Neural cell (in vitro differentiated cells): ENCODE results near the gene AARSD1.

Experiments used
- EP300 ChIP-seq: fragments of 450-650 bp; conservative IDR thresholded peaks from 2 replicates; pipeline ENCODE4 v1.6.1; 2014; ENCODE audit warnings: antibody characterized with exemption, mild to moderate bottlenecking, moderate library complexity; ENCODE audit not compliant: poor library complexity, severe bottlenecking
- EZH2 ChIP-seq: fragments of 200-600, 300-800 bp; shearing (Covaris generic), sonication (generic); IDR thresholded peaks from 2 replicates; pipeline ENCODE4 v1.6.1; 2014; ENCODE audit warnings: antibody characterized with exemption, low read length, borderline replicate concordance, mild to moderate bottlenecking; ENCODE audit not compliant: insufficient read depth, poor library complexity, severe bottlenecking
- MXI1 ChIP-seq: fragments of 450-650 bp; conservative IDR thresholded peaks from 2 replicates; pipeline ENCODE4 v1.6.1; 2014; ENCODE audit warnings: antibody characterized with exemption, mild to moderate bottlenecking; ENCODE audit not compliant: poor library complexity, severe bottlenecking
- POLR2AphosphoS5 ChIP-seq: IDR thresholded peaks from 2 replicates; pipeline ENCODE4 v1.6.1; 2012
- RAD21 ChIP-seq: fragments of 450-650 bp; conservative IDR thresholded peaks from 2 replicates; pipeline ENCODE4 v1.6.1; 2014; ENCODE audit warnings: antibody characterized with exemption, mild to moderate bottlenecking, moderate library complexity
- TF ChIP-seq, protein P1 (sequence below): fragments of 450-650 bp; IDR thresholded peaks from 2 replicates; pipeline ENCODE4 v1.5.1; 2014; ENCODE audit warnings: antibody characterized with exemption, mild to moderate bottlenecking, moderate library complexity; ENCODE audit not compliant: poor library complexity, severe bottlenecking
- TF ChIP-seq, protein P2 (sequence below): IDR thresholded peaks from 2 replicates; pipeline ENCODE4 v1.6.1; 2012; ENCODE audit warnings: borderline replicate concordance

DNA sequence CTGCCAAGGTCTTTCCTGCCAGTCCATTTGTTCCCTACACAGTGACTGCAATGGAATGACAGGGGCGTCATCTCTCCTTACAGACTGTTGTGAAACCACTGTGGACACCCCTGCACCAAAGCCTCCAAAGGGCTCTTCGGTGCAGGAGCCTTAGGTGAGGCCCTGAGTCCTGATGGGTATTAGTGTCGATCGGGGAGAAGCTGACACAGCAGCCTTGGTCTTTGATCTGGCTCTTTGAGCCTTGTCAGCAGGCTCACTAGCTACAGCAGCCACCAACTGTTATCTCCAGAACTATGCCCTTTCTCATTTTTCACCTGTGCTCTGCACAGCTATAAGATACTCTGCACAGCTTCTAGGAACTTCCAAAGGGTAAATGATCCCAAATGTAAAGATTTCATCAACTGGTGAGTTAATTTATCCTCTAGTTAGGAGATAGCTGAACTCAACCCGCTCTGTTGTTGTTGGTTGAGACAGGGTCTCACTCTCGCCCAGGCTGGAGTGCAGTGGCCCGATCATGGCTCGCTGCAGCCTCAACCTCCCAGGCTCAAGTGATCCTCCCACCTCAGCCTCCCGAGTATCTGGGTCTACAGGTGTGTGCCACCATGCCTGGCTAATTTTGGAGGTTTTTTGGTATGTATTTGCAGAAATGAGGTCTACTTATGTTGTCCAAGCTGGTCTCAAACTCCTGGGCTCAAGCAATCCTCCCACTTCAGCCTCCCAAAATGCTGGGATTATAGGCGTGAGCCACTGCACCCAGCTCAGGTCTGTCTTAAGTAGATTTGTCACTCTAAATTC lies 44.0 kb downstream of the AARSD1 start:
- TF ChIP-seq, protein P1, sequence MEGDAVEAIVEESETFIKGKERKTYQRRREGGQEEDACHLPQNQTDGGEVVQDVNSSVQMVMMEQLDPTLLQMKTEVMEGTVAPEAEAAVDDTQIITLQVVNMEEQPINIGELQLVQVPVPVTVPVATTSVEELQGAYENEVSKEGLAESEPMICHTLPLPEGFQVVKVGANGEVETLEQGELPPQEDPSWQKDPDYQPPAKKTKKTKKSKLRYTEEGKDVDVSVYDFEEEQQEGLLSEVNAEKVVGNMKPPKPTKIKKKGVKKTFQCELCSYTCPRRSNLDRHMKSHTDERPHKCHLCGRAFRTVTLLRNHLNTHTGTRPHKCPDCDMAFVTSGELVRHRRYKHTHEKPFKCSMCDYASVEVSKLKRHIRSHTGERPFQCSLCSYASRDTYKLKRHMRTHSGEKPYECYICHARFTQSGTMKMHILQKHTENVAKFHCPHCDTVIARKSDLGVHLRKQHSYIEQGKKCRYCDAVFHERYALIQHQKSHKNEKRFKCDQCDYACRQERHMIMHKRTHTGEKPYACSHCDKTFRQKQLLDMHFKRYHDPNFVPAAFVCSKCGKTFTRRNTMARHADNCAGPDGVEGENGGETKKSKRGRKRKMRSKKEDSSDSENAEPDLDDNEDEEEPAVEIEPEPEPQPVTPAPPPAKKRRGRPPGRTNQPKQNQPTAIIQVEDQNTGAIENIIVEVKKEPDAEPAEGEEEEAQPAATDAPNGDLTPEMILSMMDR, result no peak
- TF ChIP-seq POLR2AphosphoS5 (no peak), EP300 (no peak), RAD21 (no peak), EZH2 (no peak), MXI1 (no peak)
- TF ChIP-seq, protein P2, sequence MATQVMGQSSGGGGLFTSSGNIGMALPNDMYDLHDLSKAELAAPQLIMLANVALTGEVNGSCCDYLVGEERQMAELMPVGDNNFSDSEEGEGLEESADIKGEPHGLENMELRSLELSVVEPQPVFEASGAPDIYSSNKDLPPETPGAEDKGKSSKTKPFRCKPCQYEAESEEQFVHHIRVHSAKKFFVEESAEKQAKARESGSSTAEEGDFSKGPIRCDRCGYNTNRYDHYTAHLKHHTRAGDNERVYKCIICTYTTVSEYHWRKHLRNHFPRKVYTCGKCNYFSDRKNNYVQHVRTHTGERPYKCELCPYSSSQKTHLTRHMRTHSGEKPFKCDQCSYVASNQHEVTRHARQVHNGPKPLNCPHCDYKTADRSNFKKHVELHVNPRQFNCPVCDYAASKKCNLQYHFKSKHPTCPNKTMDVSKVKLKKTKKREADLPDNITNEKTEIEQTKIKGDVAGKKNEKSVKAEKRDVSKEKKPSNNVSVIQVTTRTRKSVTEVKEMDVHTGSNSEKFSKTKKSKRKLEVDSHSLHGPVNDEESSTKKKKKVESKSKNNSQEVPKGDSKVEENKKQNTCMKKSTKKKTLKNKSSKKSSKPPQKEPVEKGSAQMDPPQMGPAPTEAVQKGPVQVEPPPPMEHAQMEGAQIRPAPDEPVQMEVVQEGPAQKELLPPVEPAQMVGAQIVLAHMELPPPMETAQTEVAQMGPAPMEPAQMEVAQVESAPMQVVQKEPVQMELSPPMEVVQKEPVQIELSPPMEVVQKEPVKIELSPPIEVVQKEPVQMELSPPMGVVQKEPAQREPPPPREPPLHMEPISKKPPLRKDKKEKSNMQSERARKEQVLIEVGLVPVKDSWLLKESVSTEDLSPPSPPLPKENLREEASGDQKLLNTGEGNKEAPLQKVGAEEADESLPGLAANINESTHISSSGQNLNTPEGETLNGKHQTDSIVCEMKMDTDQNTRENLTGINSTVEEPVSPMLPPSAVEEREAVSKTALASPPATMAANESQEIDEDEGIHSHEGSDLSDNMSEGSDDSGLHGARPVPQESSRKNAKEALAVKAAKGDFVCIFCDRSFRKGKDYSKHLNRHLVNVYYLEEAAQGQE, result no peak
